Panc1 (cell line): ENCODE data around the gene RAI1.

Source experiments
- CTCF ChIP-seq: fragments of 450-650 bp; IDR thresholded peaks from 2 replicates; pipeline ENCODE4 v1.5.1; 2017; ENCODE audit warnings: mild to moderate bottlenecking
- POLR2AphosphoS5 ChIP-seq: IDR thresholded peaks from 2 replicates; pipeline ENCODE4 v1.6.1; 2012; ENCODE audit warnings: mild to moderate bottlenecking, low read depth, low read length, moderate library complexity
- SIN3A ChIP-seq: IDR thresholded peaks from 2 replicates; pipeline ENCODE4 v1.6.1; 2012; ENCODE audit warnings: low read depth, mild to moderate bottlenecking, low read length, moderate library complexity, borderline replicate concordance; ENCODE audit not compliant: insufficient read depth

GRCh38 chr17:17636272-17636885 is 44.9 kb upstream of the RAI1 start:
- TF ChIP-seq CTCF (no peak), POLR2AphosphoS5 (no peak), SIN3A (no peak)
